Measurements from ENCODE around the gene GLI3. TPM values are rescaled to one million over a fixed set of nuclear protein-coding genes. Genes with fewer than 3 reads are reported as not detected.

The GLI3 gene
- total RNA-seq, 1 experiment from 2014 or later = 46.2 TPM

- Mint-ChIP-seq H3K27ac (no peak overlapping the region), H3K9me3 (peaks cover 17% of the 10 kb centered on the region), H3K4me1 (no peaks in the 10 kb centered on the region), H3K27me3 (ENCODE audit: low read depth) (no peaks in the 10 kb centered on the region), H3K36me3 (peaks cover 4% of the 10 kb centered on the region; the same call in 1 of the 2 replicates), H3K4me3 (no peak overlapping the region)
- ChIA-PET CTCF (no interaction called here), POLR2A (no interaction called here)
- TF ChIP-seq ZNF425 (CRISPR knock-in tag; conservative IDR thresholded peaks at IDR 0.05) (no peak), EMX1 (CRISPR knock-in tag; IDR thresholded peaks at IDR 0.05) (no peak), E2F5 (CRISPR knock-in tag; IDR thresholded peaks at IDR 0.05) (no peak), USF2 (CRISPR knock-in tag; IDR thresholded peaks at IDR 0.05) (no peak), NFATC4 (CRISPR knock-in tag; IDR thresholded peaks at IDR 0.05) (no peak), TEAD1 (CRISPR knock-in tag; IDR thresholded peaks at IDR 0.05) (no peak), HMGXB4 (CRISPR knock-in tag; IDR thresholded peaks at IDR 0.05) (no peak), MXD4 (CRISPR knock-in tag; IDR thresholded peaks at IDR 0.05; ENCODE audit: borderline replicate concordance) (no peak)
- TF ChIP-seq, protein P1, sequence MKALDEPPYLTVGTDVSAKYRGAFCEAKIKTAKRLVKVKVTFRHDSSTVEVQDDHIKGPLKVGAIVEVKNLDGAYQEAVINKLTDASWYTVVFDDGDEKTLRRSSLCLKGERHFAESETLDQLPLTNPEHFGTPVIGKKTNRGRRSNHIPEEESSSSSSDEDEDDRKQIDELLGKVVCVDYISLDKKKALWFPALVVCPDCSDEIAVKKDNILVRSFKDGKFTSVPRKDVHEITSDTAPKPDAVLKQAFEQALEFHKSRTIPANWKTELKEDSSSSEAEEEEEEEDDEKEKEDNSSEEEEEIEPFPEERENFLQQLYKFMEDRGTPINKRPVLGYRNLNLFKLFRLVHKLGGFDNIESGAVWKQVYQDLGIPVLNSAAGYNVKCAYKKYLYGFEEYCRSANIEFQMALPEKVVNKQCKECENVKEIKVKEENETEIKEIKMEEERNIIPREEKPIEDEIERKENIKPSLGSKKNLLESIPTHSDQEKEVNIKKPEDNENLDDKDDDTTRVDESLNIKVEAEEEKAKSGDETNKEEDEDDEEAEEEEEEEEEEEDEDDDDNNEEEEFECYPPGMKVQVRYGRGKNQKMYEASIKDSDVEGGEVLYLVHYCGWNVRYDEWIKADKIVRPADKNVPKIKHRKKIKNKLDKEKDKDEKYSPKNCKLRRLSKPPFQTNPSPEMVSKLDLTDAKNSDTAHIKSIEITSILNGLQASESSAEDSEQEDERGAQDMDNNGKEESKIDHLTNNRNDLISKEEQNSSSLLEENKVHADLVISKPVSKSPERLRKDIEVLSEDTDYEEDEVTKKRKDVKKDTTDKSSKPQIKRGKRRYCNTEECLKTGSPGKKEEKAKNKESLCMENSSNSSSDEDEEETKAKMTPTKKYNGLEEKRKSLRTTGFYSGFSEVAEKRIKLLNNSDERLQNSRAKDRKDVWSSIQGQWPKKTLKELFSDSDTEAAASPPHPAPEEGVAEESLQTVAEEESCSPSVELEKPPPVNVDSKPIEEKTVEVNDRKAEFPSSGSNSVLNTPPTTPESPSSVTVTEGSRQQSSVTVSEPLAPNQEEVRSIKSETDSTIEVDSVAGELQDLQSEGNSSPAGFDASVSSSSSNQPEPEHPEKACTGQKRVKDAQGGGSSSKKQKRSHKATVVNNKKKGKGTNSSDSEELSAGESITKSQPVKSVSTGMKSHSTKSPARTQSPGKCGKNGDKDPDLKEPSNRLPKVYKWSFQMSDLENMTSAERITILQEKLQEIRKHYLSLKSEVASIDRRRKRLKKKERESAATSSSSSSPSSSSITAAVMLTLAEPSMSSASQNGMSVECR (CRISPR knock-in tag; IDR thresholded peaks at IDR 0.05; ENCODE audit: borderline replicate concordance) = no peak
- DNase-seq (ENCODE audit: low spot score) = no peak
- ATAC-seq = no peak
Measured at GRCh38 chr7:41912851-41913567, 324.0 kb downstream of the GLI3 start.

DNA sequence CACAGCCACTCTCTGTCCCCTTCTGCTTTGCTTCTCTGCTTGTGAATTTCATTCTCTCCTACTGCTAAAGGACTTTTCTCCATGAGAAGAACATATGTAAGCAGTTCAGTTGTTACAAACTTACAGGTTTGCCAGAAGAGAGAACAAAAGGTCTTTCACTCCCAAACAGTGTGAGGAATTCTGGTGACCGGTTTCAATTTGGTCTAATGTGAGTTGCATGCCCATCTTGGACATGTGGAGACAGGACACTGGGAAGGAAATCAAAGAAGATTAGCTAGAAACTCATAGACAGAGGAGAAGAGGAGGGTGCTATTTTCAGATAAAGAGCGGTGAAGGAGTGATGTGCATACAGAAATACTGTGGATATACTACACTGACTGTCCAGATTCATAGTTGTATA, 324.6 kb downstream of the GLI3 start:
- POLR2A ChIA-PET = no interaction called here
- TF ChIP-seq E2F4 (CRISPR knock-in tag; IDR thresholded peaks at IDR 0.05; ENCODE audit: borderline replicate concordance, low read depth) = no peak
- TF ChIP-seq HMGA2 (CRISPR knock-in tag; IDR thresholded peaks at IDR 0.05) = no peak
- TF ChIP-seq NR2C2 (CRISPR knock-in tag; IDR thresholded peaks at IDR 0.05) = no peak
- no peak for TF ChIP-seq PREB (CRISPR knock-in tag; IDR thresholded peaks at IDR 0.05; ENCODE audit: borderline replicate concordance)
- no peak for TF ChIP-seq EMX1 (CRISPR knock-in tag; IDR thresholded peaks at IDR 0.05)
- H3K4me1 Mint-ChIP-seq = no peaks in the 10 kb centered on the region
- no peak overlapping the region for H3K4me3 Mint-ChIP-seq
- H3K27ac Mint-ChIP-seq = no peak overlapping the region
- CTCF ChIA-PET = no interaction called here
- no peaks in the 10 kb centered on the region for H3K27me3 Mint-ChIP-seq (ENCODE audit: low read depth)
- peaks cover 4% of the 10 kb centered on the region; the same call in 1 of the 2 replicates for H3K36me3 Mint-ChIP-seq
- peaks cover 21% of the 10 kb centered on the region for H3K9me3 Mint-ChIP-seq
- no peak for DNase-seq (ENCODE audit: low spot score)
- no peak for ATAC-seq

Measured in WTC11 (cell line).